HFFc6 (cell line): Measurements from ENCODE around the gene MYLK. TPM values are rescaled to one million over a fixed set of nuclear protein-coding genes. Genes with fewer than 3 reads are reported as not detected.

ENCODE experiments used
- DNase-seq: peaks from one replicate; pipeline ENCODE4 v3.0.0-alpha.2; 2018
- H3K27ac Mint-ChIP-seq: 2 replicates; pipeline ENCODE4 v1.8.0; 2020; ENCODE audit warnings: mild to moderate bottlenecking, mixed read lengths
- H3K27me3 Mint-ChIP-seq: 2 replicates; pipeline ENCODE4 v1.8.0; 2021; ENCODE audit warnings: mild to moderate bottlenecking, moderate library complexity, mixed read lengths; ENCODE audit not compliant: insufficient read depth
- H3K36me3 Mint-ChIP-seq: 2 replicates; pipeline ENCODE4 v1.8.0; 2021; ENCODE audit warnings: low read depth, mixed read lengths
- H3K4me1 Mint-ChIP-seq: 2 replicates; pipeline ENCODE4 v1.8.0; 2020; ENCODE audit warnings: low read depth, mixed read lengths
- H3K4me3 Mint-ChIP-seq: 2 replicates; pipeline ENCODE4 v1.8.0; 2020; ENCODE audit warnings: mild to moderate bottlenecking, moderate library complexity, mixed read lengths
- H3K9me3 Mint-ChIP-seq: 2 replicates; pipeline ENCODE4 v1.8.0; 2020; ENCODE audit warnings: mild to moderate bottlenecking, mixed read lengths
- total RNA-seq, 6 experiments: library from RNA; stranded (reverse); fragmentation: NEBNext Ultra II Directional; extraction: Animal tissue kit (Norgen Biotek cat#: 25700); gene quantifications; 2 replicates in 1 of 6; 3 replicates in 5 of 6; pipeline ENCODE4 v1.2.3, GENCODE V29; 2021
- TF ChIP-seq, protein P1 (sequence below): fragments of 200-600 bp; sonication (generic); IDR thresholded peaks from 2 replicates; pipeline ENCODE4 v1.5.0; 2021; ENCODE audit warnings: antibody characterized with exemption, mild to moderate bottlenecking

The MYLK gene
- total RNA-seq, 6 experiments from 2014 or later = 296 to 431 (median 335) TPM

DNA sequence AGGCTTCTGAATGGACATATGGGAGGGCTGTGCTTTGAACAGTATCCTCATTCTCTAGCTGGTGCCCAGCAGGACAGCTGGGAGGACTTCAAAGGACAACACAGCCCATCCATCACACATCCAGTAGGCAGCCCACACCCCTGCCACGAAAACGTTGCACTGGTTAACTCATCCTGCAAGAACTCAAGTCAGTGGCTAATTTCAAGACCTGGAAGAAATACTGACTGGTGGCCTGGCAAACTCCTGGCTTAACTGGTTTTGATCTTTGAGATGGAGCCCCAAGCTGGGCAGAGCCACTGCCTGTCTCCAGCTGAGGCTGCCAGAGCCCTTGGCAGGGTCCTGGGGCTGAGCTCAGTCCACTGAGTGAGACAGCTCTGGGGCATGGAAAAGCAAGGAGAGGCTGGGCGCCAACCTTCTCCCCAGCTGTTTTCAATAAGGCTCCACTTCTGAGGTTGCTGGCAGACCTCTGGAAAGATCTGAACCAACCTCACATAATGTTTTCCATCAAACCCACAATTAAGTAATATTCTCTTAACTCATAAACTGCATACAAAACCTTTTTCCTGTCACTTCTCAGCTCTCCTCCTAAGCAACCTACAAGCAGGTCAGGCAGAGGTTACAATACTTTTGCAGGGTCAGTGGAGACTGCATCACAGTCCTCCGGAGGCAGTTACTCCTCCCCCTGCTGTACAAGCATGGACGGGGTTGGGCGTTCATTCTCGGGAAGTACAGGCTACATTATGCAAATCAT, 110.3 kb downstream of the MYLK start:
- TF ChIP-seq, protein P1, sequence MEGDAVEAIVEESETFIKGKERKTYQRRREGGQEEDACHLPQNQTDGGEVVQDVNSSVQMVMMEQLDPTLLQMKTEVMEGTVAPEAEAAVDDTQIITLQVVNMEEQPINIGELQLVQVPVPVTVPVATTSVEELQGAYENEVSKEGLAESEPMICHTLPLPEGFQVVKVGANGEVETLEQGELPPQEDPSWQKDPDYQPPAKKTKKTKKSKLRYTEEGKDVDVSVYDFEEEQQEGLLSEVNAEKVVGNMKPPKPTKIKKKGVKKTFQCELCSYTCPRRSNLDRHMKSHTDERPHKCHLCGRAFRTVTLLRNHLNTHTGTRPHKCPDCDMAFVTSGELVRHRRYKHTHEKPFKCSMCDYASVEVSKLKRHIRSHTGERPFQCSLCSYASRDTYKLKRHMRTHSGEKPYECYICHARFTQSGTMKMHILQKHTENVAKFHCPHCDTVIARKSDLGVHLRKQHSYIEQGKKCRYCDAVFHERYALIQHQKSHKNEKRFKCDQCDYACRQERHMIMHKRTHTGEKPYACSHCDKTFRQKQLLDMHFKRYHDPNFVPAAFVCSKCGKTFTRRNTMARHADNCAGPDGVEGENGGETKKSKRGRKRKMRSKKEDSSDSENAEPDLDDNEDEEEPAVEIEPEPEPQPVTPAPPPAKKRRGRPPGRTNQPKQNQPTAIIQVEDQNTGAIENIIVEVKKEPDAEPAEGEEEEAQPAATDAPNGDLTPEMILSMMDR = peak; percentile 36
- peak overlapping the region; percentile 65 for H3K4me3 Mint-ChIP-seq
- H3K4me1 Mint-ChIP-seq = peaks cover 87% of the 10 kb centered on the region
- peaks cover 62% of the 10 kb centered on the region for H3K36me3 Mint-ChIP-seq
- H3K9me3 Mint-ChIP-seq = no peaks in the 10 kb centered on the region
- DNase-seq = peak; percentile 69
- peak overlapping the region; percentile 88 for H3K27ac Mint-ChIP-seq
- H3K27me3 Mint-ChIP-seq = peaks cover 11% of the 10 kb centered on the region

DNA sequence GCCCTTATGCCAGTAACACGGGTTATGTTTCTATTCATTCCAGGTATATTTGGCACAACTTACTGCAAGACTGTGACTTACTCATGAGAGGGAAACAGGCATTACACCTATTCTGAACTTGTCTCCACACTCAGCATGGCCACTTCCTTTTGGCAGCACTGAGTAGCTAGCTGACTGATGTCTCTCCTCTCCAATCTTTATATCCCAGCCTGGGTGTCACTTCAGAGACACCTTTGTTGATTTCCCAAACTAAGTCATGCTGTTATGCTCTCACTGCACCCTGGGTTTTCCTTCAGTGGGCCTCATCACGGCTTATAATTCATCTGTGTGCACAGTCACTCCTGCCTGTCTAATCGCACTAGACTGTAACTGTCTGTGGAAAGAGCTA, 114.8 kb downstream of the MYLK start:
- no peak for DNase-seq
- TF ChIP-seq, protein P1 = no peak
- Mint-ChIP-seq H3K4me1 (peaks cover 76% of the 10 kb centered on the region), H3K4me3 (no peak overlapping the region), H3K36me3 (peaks cover 64% of the 10 kb centered on the region), H3K27ac (peak overlapping the region; percentile 68), H3K9me3 (no peaks in the 10 kb centered on the region), H3K27me3 (peaks cover 17% of the 10 kb centered on the region)

DNA sequence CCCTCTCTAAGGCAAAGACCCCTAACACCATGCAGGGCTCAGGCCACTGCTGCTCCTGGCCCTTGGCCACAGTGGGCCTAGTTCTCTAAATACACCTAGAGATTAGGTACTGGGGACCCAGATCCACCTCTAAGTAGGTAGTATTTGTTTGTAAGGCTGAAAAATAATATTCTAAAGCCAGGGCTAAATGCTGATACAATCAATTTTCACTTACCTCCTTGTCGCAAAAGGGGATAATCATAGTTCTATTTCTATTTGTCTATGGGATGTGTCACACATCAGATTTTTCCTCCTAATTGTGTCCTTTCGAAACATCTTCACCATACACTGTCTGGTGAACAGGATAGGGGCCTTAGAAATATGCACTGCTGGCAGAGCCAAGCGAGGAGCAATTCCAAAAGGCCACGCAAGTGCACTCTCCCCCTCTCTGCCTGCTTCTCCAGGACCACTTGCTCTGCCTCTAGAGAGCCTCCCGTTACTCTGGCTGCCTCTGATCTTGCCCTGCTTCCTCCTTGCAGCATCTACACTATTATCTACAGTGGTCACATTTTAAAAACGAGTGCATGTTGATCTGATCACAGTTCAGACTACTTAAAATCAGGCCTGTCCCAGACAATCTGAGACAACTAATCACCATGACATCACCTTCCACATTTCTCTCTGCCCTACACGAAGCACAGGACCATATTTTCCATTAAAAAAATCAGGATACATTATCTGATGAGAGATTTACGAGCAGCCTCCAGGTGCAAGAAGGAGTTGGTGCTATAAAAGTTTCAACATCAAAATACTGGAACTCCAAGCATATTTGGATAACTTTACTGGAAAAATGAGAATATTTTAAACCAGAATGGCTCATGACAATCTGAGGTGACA, 115.4 kb downstream of the MYLK start:
- Mint-ChIP-seq H3K27ac (peak overlapping the region; percentile 33), H3K9me3 (no peaks in the 10 kb centered on the region), H3K4me1 (peaks cover 76% of the 10 kb centered on the region), H3K36me3 (peaks cover 70% of the 10 kb centered on the region), H3K4me3 (no peak overlapping the region; the same call in 1 of the 2 replicates), H3K27me3 (peaks cover 12% of the 10 kb centered on the region; the same call in 1 of the 2 replicates)
- TF ChIP-seq, protein P1 = no peak
- no peak for DNase-seq

DNA sequence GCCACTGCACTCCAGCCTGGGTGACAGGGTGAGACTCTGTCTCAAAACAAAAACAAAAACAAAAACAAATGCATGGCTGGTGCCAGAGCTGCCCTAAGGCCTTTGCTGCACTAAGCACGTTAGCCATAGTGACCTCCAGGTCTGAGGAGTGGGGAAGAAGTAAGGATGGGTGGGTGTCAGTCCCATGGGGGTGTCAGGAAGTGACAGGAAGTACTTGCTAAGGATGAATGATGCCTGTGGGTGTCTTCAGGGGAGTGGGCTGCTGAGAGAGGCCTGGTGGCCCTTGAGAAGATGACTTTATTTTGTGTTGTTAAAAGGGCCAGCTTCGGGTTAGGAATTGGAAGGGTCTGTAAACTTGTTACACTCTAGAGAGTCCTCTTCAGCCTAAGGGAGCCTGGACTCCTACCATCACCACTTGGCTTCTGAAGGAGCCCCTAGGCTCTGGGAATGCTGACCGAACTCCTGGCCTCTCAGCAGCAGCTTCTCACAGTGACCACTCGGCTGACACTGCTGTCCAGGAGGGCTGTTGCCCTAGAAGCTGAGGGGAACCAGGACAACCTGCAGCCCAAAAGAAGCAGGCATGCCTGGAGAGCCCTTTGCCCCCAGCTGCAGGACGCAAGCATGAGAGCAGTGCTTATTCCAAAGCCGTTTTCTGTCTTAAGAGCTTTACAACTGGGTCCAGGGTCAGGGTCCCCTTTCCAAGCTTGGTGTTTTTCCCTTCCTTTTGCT, 116.4 kb downstream of the MYLK start:
- Mint-ChIP-seq H3K9me3 (no peaks in the 10 kb centered on the region), H3K27ac (peak overlapping the region; percentile 27; the same call in 1 of the 2 replicates), H3K4me1 (peaks cover 79% of the 10 kb centered on the region), H3K27me3 (peaks cover 11% of the 10 kb centered on the region; the same call in 1 of the 2 replicates), H3K36me3 (peaks cover 80% of the 10 kb centered on the region), H3K4me3 (no peak overlapping the region)
- DNase-seq = no peak
- TF ChIP-seq, protein P1 = no peak

DNA sequence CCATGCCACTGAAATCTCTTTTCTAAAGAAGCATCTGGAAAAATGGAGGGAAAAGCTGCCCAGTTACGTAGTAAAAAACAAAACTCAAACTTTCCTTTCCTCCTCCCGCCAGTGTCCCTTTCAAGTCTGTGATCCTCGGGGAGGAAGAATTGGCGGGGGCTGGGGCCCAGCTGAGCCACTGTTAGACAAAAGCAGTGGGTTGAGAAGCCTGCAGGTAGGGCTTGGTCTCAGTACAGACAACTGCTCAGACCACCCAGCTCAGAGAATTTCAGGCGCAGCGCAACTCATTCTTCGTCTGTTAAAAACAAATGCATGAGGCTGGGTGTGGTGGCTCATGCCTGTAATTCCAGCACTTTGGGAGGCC, 117.1 kb downstream of the MYLK start:
- no peak for DNase-seq
- Mint-ChIP-seq H3K4me1 (peaks cover 81% of the 10 kb centered on the region), H3K9me3 (no peaks in the 10 kb centered on the region), H3K27ac (peak overlapping the region; percentile 69; the same call in 1 of the 2 replicates), H3K36me3 (peaks cover 83% of the 10 kb centered on the region), H3K27me3 (peaks cover 12% of the 10 kb centered on the region; the same call in 1 of the 2 replicates), H3K4me3 (no peak overlapping the region)
- TF ChIP-seq, protein P1 = no peak
